GM21619 (cell line): Measurements from ENCODE around the gene SDHAF3.
"Not testable (repeated sequence)": the region's sequence is repeated elsewhere in the genome, so short reads cannot be mapped to it uniquely, and the experiment has no call there.

Experiments
- ATAC-seq: cut with Tn5 transposase; IDR thresholded peaks from one replicate; pipeline ENCODE4 v1.9.1; 2021; ENCODE audit not compliant: unreplicated experiment

The SDHAF3 gene

DNA sequence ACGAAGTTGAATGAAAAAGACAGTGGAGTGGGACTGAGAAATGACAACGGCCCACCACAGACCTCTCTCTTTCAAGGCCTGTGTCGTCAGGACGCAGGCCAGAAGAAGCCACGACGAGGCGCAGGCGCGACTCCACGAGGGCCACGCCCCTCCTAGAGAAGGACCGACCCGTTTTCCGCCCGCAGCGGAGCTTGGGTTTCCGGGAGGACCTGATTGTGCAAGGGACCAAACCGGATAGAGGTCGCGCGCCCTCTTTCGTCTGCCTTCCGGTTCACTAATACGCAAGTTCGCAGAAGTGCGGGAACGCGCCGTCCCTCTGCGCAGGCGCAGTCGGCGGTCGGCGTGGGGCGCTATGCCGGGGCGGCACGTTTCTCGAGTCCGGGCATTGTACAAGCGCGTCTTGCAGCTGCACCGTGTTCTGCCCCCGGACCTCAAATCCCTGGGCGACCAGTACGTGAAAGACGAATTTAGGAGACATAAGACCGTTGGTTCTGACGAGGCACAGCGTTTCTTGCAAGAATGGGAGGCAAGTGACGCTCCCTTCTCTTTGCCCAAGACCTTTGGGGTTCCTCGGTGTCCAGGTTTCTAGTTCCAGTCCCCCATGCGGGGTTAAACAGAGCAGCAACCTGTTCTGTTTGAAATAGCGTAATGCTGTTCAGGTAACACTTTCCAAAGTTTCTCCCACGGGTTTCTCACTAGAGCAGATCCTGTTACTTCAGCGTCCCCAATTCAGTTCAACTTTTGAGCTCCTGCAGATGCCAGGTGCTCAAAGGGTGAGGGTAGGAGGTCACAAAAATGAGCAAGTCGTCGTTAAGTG, at the start of gene SDHAF3:
Gene SDHAF3 (plus strand): TSS at position 327 of the 817 bp plus-strand sequence. CDS start 26 bp downstream, at position 353.
- peak; percentile 91 for ATAC-seq

DNA sequence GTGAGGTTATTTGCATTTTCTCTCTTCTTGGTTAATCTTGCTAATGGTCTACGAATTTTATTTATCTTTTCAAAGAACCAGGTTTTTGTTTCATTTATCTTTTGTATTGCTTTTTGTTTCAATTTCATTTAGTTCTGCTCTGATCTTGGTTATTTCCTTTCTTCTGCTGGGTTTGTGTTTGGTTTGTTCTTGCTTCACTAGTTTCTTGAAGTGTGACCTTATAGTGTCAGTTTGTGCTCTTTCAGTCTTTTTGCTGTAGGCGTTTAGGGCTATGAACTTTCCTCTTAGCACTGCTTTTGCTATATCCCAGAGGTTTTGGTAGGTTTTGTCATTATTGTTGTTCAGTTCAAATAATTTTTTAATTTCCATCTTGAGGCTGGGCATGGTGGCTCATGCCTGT, 45.5 kb upstream of the SDHAF3 start:
- not testable (repeated sequence) for ATAC-seq

DNA sequence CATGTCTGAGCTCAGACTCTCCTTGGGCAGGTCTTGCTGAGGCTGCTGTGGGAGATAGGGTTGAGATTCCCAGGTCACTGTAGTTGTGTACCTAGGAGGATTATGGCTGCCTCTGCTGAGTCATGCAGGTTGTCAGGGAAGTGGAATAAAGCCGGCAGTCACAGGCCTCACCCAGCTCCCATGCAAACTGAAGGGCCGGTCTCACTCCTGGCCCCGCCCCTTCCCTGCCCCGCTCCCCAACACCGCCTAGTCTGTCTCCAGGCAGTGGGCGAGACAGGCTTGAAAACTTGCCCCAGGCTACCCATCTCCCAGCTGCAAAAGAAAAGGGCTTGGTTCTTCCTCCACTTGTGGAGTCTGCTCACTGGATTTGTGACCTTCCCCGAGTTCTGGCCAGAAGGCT, 41.6 kb upstream of the SDHAF3 start:
- ATAC-seq: no peak

DNA sequence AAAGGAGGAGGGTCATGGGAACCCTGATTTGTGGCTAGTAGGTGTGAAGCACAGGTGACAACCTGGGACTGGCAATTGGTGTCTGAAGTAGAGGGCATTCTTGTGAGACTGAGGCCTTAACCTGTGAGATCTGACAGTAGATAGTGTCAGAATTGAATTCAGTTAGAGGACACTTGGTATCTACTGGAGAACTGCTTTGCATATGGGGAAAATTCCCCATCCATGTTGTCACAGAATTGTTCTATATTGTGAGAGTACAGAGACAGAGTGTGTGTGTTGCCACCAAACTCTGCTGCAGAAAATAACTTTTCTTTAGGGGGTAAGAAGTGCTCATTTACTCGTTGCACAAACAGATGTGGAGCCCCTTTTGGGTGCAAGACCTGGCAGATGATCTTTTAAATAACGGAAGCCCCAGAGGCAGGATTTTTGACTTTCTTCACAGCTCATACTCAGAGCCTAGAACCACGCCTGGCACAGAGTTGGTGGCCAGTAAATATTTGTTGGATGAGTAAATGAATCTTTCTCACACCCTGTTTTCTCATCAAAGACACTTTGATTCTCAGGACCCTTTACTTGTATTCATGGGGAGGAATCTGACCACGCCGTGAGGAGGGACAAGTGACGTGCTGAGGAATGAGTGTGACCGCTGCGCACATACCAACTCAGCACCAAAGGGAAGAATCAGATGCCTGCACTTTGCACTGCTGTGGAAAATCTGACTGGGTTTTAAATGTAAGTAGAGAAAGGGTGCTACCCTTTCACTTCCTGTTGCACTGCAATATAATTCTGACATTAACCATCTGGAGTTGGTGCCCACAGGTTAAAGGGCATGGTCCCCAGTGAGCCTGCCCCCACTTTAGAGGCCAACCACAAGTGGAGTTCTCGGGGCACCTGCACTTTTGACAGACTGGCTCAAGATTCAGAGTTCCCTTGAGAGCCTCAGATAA, 39.2 kb upstream of the SDHAF3 start:
- no peak for ATAC-seq

DNA sequence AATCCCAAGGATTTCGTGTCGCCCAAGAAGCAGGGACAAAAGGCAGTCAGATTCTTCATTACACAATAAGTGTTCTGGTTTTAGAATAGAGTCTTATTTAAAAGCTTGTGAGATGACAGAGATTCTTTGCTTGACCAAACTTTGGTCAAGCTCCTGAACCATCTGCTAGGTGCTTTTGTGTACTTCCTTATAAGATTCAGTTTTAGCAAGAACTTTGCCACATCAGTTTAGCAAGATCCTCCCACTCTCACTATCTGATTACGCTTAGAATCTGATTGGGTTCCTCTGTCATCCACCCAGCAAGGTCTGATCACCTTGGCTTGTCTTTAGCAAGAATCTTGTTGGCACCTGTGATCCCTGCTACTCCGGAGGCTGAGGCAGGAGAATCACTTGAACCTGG, 38.2 kb upstream of the SDHAF3 start:
- ATAC-seq: no peak

DNA sequence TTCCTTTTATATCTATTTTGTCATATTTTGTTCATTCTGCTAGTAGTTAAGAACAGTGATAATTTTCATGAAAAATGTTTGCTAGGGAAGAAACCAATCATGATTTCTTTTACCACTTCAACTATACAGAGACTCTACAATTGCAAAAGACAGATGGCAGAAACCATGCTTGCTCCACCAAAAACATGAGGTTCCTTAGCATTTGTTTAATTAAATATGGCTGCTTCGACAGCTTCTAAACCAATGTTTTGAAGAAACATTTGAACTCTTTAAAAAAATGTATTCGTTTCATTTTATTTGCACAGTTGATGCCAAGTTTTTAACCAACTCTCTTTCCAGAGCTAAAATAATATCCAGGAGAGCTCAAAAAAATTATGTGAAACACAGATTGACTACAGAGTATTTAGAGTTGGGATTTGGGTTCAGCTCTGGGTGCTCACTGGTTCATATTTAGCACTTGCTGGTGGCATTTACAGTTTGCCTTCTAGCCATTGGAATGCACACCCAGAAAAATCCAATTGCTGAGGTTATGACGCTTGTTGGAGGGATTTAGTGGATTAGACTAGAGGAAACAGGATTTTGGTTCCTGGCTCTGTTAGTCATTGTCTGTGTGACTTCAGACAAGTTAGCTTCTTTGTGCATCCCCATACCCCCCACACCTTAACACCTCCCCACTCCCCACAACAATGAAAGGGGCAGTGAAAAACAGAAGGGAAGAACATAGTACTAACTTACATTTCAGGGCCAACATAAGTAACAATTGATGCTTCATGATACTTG, 35.8 kb upstream of the SDHAF3 start:
- no peak for ATAC-seq

DNA sequence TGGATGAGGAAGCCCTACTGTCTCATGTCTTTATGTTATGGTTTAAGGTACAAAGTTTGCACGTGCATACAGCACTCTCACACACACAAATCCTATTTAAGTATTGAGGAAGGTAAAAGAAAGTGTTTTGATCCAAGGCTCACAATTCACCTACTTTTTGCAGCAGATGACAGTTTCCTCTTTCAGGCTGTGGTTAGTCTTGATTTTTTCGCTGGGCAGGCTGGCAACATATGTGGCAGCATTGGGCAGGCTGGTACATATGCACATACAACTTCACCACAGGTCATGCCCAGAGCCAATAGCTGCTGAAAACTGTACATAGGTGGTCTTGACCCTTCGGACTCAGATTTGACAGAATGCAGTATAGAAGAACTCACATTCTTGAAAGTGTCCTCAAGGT, 29.1 kb upstream of the SDHAF3 start:
- ATAC-seq: no peak

DNA sequence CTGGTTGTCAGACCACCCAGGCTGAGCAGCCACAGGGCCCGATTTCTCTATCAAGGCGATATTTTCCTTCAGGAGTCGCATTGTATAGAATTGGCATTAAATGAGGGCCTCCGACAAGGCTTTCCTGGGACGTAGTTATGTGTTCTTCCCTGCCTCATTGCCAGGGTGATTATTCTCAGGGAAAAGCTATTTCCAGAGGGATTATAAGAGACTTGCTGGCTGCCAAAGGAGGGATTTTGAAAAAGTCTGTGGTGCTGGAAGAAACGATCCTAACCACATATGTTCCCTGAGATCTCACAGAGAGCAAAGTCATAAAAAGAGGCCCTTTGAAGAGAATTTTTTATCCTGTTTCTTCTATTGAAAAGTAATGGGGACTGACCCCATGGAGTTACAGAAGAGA, 27.7 kb upstream of the SDHAF3 start:
- ATAC-seq: no peak

DNA sequence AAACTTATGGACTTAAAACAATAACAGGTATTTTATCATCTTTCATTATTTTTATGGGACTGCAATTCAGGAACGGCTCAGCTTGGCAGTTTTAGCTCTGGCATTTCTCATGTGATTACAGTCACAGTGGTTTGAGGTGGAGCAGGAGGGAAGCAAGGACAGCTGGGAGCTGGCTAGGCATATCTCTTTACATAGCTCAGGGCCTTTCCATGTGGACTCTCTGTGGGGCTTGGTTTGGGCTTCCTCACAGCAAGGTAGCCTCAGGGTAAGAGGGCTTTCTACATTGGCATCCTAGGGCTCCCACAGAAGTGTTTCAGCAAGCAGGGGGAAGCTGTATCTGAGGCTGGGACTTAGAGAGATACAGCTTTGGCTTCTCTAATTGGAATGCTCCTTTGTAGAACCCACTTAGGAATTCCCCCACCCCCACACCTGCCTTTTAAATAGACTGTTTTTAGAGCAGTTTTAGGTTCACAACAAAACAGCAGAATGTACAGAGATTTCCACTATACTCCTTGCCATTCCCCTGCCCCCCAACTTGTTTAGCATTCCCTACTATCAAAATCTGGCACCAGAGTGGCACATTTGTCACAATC, 26.6 kb upstream of the SDHAF3 start:
- ATAC-seq: no peak

DNA sequence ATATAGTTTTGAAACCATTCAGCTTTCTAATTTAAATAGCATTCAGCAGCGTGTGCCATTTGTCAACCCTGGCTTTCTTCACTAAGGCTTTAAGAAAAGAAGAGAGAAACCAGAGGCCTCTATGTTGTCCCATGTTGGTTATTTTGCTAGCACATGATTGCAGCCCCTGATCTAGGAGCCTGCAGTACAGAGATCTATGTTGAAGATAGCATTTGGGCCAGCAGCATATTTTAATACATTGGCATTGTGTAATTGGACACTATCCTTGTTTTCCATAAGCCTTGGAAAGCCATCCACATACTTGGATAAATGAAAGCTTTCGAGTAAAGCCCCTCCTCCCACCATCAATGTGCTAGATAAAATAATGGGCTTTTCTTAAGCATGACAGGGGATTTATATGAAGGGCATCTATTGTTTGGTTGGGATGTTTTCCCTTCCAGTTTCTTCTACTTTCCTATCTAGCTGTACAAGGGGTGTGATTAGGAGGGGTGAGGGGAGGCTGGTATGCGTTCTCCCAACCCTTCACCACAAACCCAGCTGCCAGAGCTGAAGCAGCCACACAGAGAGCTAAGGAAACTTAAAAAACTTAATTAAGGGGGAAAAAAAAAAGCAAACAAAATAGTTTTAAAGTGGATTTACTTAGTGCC, 23.1 kb upstream of the SDHAF3 start:
- no peak for ATAC-seq

DNA sequence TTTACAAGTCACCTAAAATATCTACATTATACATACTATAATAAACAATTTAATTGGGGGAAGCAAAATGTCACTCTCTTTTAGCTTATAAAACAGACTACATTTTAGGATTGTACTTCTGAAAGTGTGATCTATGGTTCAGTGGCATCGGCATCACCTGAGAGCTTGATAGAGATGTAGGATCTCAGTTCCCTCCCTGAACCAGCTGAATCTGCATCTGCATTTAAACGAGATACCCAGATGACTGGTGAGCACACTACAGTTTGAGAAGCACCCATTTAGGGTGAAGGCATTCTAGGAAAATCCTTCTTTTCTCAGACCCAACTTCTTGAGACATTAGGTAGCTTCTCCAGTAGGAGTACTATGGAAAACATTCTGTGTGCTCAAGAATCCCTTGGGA, 21.5 kb upstream of the SDHAF3 start:
- ATAC-seq: no peak

DNA sequence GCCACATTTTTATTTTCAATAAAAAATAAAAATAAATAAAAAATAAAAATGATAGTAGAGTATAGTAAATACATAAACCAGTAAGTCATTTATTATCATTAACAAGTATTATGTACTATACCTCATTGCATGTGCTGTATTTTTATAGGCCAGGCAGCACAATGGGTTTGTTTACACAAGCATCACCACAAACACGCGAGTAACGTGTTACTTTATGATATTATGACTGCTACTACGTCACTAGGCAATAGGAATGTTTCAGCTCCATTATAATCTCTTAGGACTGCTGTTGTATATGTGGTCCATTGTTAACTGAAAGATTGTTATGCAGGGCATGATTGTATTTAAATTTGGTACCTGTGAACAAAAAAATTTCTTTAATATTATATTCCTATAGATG, 20.8 kb upstream of the SDHAF3 start:
- ATAC-seq: no peak

DNA sequence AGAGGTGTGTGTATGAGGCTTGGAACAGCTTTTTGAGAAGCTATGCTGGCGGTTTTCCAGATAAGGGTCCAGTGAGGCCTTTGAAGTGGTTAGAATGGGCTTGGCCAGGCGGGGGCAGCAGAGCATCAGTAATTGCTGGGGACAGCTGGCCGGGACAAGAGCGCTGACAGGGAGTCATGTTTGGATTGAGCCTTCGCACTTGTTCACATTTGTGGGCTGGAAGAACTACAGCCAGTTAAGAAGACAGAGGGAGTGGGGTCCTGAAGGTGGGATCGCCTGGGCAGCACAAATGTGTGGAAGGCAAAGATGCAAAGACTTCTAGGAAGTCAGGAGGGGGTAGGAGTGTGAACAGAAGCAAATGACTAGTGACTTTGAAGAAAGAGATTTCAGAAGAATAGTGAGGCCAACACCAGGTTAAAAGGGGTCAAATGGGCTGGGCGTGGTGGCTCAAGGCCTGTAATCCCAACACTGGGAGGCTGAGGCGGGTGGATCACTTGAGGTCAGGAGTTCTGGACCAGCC, 12.7 kb upstream of the SDHAF3 start:
- peak; percentile 99 for ATAC-seq

DNA sequence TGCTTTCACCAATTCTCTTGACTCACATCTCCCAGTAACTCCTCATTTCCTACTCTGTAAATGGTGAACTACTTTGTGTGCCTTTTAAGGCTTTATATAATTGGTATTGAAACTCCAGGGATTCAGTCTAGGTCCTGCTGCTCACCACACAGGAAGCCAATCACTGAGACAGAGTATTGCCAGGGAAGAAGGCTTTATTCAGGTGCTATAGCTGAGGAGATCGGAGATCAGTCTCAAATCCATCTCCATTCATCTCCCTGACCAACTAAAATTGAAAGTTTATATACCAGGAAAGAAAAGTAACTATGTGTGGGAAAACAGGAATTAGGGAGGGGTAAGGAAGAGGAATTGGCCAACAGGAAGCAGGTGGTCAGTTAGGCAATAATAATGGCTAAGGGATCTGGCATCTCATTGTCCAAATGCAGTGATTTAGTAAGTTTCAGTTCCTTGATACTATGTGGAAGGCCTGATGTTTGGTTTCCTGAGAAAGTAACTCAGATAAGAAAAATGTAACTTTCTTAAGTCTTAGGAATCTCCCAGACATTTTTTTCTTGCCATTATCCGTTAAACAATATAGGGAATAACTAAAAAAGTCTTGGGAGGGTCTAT, 10.2 kb upstream of the SDHAF3 start:
- no peak for ATAC-seq

DNA sequence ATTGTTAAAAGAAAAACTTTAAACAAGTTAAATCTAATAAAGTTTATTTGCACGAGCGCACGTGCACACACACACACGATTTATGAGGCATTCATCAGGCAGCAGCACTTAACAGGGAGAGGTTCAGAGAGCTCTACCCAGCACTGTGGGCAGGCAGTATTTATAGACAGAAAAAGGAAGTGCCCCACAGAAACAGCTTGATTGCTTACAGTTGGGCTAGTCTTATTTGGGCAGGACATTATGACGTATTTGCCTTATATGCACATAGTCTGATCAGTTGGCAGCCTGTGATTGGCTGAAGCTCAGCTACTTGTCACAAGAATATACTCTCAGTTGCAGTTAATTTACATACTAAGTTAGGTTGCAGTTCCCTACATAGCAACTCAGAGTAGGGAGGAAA, 1.2 kb upstream of the SDHAF3 start:
- ATAC-seq: no peak

DNA sequence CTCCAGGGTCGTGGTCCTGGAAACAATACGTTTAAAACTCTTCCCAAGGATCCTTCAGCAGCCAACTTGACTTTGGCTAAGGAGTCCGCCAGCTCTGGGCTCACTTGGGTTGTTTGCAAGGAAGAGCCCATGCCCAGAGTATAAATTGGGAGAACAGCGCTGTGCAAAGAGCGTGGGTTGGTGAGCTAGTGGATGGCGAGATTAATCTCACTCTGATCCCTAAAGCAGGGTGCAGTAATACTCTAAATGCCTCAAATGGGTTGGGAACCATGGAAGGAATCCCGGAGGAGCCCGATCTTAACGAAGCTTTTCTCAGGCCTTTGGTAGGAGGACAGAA, 495 bp upstream of the SDHAF3 start:
- ATAC-seq: no peak

DNA sequence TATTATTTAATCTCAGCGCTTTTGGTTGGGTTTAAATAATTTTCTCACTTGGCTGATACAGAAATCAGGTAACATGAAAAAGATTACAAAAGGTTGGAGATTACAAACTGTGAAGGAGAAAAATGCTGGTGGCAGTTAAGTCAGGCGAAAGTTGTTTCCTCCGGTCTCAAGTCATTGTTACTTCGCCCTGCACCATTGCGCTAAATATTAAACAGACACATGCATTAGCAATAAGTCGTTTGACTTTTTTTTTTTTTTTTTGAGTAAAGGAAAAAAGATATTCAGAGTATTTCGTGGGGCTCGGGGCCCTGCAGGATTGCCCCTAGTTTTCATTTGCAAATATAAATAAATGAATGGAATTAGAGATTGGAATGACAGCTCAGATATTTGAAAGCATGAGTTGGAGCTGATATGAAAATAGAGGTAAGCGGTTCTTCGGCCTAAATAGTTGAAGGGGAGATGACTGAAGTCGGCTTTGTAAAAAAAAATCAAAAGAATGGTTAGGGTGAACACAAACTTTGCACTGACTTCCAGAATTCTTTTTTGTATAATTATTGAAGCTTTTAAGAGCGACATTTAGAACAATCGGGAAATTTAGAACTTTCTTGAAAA, 914 bp downstream of the SDHAF3 start:
- no peak for ATAC-seq

DNA sequence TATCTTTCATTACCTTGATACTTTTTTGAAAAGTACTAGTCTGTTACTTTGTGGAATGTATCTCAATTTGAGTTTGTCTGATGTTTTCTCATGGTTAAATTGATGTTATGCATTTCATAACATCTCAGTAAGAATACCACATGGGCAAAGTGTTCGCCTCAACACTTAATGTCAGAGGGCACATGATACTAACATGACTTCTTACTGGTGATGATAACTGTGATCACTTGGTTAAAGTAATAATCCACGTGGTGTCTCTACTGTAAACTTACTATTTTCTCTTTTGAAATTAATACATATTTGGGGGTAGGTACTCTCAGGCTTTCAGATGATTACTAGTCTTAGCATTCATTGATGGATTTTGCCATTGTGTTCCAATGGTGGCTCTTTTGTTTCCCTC, 2.2 kb downstream of the SDHAF3 start:
- no peak for ATAC-seq

DNA sequence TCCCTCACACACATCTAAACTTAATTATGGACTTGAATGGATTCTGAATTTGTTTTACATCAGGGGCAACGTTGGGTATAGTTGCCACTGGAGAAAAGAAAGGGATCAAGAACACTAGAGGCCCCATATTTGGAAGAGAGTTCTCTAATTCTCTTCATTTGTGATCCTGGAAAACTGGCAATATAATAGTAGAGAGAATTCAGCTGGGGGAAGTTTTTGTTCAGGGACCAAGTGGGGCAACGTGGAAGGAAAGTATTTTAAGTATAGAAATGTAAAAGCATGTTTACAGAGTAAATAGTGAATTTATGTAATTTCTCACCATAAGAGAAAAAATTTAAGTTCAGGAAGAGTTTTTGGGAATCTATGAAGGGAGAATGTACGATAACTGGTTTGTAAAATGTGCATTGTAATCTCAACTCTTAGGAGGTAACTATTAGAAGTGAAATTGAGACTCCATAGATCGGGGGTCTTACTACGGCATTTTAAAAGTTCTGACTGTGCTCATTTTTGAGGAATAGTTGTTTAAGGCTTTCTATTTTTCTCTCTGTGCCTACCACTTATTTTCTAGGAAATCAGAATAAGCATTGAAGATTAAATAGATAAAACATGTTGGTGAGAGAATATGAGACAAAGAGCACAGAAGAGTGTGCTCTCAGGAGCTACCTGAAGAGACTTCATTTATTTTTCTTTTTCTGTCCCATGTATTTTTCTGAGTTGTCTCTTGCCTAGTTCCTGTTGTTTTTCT, 3.4 kb downstream of the SDHAF3 start:
- ATAC-seq: no peak
